Measurements from ENCODE around the gene KLK5.

The KLK5 gene

DNA sequence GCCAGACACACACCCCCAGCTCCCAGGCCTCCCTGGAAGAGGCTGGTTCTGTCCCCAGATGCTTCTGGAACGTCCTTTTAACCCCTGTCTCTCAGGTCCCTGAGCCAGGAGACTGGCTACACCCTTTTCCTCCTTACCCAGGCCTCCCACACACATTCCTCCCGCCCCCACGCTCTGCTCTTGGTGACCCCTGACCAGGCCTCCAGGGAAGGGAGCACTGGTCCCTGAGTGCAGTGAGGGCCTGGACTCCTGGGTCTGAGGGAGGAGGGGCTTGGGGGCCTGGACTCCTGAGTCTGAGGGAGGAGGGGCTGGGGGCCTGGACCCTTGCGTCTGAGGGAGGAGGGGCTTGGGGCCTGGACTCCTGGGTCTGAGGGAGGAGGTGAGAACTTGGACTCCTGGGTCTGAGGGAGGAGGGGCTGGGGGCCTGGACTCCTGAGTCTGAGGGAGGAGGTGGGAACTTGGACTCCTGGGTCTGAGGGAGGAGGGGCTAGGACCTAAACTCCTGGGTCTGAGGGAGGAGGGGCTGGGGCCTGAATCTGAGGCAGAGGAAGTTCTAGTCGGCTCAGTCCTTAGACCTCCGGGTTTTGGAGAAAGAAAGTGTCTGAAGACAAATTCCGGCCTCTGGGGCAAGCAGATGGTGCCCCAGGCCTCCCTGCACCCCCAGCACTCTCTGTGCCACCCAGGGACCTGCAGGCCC lies 16.0 kb upstream of the KLK5 start:
- DNase-seq (ENCODE audit: low spot score): no peak

DNA sequence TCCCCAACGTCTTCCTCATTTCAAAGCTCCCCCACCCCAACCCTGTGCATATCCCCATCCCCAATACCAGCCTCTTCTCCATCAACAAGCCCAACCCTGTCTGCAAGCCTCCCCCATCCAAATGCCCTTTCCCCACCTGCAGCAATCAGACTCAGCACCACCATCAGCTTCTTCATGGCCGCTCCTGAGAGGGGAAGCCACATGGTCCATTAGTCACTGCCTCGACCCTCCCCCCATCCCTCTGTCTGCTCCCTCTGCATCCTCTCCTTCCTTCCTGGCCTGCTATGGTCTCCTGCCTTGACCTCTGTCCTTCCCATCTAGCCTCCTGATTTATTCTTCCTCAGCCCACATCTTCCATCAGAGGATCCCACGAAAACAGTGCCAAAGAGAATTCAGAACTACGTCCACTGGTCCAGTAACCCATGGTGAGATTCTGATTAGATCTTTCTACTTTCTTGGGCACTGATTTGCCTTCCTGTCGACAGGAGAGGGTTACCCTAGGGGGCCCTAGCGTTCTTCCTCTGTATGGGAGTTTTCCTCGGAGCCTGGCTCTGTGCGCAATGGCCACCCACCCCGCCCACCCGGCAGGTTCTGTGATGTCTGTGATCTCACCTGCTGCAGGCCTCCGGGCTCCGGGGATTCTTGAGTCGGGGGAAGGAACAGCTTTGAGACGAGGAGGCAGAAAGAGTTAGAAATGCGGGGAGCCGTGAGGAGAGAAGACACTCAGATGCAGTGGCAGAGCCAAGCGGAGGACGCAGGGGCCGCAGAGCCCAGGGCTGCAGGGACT lies 15.3 kb upstream of the KLK5 start:
- DNase-seq (ENCODE audit: low spot score): no peak

DNA sequence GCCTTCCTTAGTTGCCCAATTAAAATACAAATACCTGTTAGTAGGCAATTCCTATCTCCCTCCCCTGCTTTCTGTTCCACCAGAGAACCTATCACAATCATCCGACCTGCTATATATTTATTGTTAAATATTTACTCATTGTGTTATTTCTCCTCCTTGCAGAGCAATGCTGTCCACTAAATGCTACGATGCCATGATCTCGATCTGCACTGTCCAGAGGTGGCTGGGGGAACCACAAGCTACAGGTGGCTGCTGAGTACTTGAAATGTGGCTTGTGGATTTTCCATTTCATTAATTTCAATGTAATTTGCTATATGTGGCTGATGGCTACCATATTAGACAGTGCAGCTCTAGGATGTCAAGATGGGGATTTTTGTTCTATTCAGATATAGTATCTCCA lies 11.4 kb upstream of the KLK5 start:
- no peak for DNase-seq (ENCODE audit: low spot score)

DNA sequence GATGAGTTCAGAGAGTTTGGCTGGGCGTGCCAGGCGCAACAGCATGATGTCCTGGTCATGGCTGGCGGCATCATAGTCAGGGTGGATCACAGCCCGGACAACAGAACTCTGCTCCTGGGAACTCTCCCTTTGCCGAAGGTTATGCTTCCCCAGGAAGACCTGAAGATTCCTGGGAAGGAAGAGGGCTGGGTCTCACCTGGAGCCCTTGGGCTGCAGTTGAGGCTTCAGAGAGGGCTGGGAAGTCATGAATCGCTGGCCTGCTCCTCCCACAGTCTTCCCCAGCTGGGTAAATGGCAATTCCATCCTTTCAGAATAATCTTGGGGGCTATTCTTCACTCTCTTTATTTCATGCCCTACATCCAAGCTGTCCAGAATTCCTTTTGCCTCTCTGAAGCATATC lies 10.5 kb upstream of the KLK5 start:
- DNase-seq (ENCODE audit: low spot score): no peak

DNA sequence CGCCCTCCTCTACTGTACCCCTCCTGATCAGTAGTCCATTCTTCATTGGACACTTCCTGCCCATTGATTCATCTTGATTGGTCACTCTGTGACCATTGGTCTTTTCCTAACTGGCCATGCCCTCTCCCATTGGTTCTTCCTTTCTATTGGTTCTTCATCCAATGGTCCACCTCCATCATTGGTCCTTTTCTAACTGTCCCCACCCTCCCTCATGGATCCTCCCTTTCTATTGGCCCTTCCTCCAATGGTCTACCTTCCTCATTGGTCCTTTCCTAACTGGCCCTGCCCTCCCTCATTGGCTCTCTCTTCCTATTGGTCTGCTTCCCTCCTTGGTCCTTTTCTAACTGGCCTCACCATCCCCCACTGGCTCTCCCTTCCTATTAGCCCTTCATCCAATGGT lies 9.4 kb upstream of the KLK5 start:
- DNase-seq (ENCODE audit: low spot score): no peak

DNA sequence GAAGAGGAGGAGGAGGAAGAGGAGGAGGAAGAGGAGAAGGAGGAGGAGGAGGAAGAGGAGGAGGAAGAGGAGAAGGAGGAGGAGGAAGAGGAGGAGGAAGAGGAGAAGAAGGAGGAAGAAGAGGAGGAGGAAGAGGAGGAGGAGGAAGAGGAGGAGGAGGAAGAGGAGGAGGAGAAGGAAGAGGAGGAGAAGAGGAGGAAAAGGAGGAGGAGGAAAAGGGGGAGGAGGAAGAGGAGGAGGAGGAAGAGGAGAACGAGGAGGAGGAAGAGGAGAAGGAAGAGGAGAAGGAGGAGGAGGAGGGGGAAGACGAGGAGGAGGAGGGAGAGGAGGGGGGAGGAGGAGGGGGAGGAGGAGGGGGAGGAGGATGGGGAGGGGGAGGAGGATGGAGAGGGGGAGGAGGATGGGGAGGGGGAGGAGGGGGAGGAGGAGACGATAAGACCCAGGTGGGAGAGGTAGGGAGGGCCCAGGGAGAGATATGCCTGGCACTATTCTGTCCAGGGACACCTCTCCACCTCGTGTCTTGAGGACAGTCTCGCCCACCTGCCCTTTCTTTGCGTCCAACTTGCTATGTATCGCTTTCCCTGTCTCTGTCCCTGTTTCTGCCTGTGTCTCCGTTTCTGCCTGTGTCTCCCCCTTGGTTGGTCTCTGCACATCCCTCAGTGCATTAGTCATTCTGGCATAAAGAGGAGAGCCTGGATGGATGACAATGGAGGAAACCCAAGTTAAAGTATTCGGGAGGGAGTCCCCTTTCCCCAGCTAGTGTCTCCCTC lies 7.1 kb upstream of the KLK5 start:
- DNase-seq (ENCODE audit: low spot score): no peak

DNA sequence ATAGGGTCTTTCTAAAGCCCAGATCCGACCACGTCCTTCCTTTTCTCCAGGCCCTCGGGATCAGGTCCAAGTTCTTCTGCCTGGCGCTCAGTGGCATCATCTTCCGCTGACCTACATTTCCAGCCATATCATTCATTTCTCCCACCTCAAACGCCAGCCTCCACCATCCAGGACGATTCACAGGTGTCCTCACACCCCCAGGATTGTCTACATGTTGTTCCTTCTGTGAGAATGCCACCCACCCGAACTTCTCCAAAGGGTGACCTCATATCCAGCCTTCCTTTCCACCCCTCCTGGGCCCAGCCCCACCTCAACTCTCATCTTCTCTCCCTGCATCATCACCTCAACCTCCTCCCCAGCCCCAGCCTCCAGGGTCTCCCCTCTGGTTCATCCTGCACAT lies 4.7 kb upstream of the KLK5 start:
- DNase-seq (ENCODE audit: low spot score): no peak

DNA sequence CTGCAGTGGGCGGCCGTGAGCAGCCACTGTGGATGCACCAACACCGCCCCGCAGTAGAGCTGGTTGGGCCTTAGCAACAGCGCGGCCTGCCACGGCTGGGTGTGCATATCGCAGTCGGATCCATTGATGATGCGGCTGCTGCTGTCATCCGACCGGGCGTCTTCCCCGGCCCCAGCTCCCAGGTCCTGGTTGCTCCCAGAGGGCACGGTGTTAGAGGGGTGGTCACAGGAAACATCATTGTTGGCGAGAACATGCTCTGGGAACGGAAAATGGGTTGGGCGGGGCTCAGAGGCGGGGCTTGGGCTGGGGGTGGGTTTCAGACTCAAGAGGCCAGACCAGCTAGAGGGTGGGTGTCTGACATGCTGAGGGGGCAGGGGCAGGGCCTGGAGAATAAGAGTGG lies 3.0 kb downstream of the KLK5 start:
- DNase-seq (ENCODE audit: low spot score): no peak

DNA sequence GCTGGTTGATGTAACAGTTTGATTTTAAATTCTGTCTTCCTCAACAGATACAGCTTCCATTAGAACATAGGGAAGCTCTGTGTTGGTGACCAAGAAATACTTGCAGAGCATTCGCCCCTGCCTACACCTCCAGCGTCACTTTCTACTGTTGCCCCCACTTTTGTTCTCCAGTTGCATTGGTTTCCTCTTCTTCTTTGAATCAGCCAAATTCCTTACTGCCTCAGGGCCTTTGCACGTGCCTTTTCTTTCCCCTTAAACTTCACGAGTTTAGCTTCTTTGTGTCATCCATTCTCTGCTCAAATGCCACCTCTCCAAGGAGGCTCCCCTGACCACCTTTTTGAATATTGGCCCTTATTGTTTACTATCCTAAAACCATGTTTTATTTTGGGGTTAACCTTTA lies 5.7 kb downstream of the KLK5 start:
- DNase-seq (ENCODE audit: low spot score): no peak

DNA sequence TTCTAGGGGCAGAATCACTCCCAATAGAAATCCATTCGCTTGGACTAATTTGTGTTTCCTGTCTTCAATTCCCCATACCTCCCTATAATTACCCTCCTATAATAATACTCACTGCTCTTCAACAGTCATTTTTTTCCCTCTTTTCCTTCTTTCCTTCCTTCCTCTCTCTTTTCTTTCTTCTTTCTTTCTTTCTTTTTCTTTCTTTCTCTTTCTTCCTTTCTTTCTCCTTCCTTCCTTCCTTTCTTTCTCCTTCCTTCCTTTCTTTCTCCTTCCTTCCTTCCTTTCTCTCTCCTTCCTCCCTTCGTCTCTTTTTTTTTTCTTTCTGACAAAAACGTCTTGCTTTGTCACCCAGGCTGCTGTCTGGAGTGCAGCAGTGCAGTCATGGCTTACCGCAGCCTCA lies 8.0 kb downstream of the KLK5 start:
- DNase-seq (ENCODE audit: low spot score): no peak

DNA sequence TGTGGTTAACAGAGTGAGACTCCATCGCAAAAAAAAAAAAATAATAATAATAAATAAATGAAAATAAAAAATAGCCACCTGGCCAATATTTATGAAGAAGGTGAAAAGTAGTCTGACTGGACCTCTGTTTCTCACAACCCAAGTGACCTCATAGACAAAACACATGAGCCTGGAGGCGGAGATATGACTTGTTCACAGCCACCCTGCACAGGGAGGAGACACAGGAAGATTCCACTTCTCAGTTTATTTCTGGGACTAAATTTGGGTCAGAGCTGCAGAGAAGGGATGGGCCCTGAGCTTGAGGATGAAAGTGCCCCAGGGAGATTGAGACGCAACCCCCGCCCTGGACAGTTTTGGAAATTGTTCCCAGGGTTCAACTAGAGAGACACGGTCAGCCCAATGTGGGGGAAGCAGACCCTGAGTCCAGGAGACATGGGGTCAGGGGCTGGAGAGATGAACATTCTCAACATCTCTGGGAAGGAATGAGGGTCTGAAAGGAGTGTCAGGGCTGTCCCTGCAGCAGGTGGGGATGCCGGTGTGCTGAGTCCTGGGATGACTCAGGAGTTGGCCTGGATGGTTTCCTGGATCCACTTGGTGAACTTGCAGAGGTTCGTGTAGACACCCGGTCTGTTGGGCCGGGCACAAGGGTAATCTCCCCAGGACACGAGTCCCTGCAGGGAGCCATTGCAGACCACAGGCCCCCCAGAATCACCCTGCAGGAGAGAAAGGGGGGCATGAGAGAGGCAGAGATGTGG lies 9.6 kb downstream of the KLK5 start:
- no peak for DNase-seq (ENCODE audit: low spot score)

DNA sequence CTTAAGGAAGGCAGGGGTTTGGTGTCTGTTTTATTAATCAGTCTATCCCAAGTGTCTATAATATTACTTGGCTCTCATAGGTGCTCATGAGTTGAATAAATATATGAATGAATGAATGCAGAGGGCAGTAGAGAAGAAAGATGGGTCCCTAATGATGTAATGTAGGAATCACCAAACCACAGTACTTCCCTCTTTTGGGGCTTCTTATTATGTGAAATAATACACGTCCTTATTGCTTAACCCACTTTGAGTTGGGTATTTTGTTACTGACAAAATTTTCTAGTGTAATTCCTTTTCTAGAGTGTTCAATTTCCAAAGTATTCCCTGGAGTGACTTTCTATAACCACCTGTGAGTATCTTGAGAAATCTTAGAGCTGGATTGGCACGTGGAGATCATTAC lies 13.2 kb downstream of the KLK5 start:
- no peak for DNase-seq (ENCODE audit: low spot score)

DNA sequence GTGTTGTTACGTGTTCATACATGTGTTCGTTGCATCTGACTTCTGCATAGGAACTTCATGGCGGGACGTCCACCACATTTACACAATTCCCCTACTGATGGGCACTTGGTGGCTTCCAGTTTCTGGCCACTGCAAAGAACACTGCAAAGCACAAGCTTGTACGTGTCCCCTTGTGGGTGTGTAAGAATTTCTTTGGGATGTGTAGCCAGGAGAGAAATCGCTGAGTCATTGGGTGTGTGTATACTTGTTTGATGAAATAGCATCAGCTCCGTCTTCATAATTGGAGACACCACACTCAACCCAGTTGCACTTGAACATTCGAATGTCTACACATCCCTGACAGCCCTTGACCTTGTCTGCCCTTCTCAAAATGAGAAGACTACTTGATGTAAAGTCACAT lies 19.2 kb downstream of the KLK5 start:
- DNase-seq (ENCODE audit: low spot score): peak; percentile 37

DNA sequence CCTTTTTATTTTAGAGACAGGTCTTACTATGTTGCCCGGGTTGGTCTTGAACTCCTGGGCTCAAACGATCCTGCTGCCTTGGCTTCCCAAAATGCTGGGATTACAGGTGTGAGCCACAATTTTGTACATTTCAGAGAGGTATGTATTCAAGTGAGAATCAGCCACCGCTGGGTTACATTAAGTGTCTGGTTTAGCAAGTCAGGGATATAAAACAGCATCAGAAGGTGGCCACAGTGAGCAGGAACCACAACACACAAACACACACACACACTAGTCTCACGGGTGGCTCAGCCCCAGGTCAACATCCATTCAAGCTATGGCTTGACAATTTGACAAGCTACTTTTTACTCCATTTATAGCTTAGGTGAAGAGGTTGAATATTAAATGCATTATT lies 20.2 kb downstream of the KLK5 start:
- no peak for DNase-seq (ENCODE audit: low spot score)

DNA sequence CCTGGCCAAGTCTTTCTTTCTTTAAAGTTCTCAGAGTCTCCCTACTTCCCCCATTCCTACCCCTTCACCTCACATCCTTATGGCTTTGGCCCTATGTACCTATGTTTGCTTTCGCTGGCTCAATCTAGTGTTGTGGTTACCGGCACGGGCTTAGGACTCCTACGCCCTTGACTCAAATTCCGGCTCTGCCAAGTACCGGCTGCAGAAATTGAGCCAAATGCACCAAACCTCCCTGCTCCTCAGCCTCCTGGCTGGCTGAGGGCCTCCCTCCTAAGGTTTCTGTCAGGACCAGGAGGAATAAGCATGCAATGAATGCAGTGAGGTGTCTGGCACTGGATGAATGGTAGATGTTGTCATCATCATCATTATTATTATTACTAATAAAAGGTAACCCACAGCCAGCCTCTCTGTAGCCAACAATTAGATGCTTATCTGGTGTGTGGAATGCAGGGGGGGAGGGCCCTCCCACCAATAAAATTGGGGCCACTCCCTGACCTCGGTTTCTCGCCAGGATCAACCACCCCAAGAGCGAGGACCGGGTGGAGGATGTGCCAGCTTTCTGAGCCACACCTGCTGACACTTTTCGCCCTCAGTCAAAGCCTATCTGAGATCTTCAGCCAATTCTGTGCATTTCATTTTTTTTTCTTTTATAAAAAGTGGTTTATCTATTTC lies 20.7 kb downstream of the KLK5 start:
- no peak for DNase-seq (ENCODE audit: low spot score)

DNA sequence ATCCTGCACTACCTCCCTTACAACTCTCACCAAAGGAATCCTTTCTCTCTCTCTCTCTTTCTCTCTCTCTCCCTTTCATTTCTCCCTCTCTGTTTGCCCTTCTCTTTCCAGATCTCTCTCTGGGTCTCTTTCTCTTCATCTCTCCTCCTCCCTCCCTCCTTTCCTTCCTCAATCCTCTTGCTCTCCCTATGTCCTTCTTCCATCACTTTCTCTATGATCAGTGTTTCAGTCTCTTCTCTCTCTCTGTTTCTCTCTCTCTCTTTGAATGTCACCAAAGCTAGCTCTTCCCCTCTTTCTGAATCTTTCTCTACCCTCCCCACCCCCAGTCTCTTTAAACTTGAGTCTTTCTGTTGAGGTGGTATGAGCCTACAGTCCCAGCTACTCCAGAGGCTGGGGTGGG lies 21.8 kb downstream of the KLK5 start:
- DNase-seq (ENCODE audit: low spot score): no peak

DNA sequence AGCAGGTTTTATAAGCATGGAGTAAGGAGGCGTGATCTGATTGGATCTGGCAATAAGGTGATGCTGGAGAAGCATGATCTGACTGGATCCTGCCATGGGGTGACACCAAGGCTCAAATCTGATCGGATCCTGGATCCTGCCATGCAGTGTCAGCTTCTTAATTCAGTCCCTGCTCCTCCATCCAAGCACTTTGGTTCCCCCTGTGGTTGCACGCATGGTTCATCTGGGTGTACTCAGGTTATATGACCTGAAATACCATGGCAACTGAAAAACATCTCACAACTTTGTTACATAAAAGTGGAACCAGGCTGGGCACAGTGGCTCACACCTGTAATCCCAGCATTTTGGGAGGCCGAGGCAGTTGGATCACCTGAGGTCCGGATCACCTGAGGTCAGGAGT lies 24.0 kb downstream of the KLK5 start:
- no peak for DNase-seq (ENCODE audit: low spot score)

DNA sequence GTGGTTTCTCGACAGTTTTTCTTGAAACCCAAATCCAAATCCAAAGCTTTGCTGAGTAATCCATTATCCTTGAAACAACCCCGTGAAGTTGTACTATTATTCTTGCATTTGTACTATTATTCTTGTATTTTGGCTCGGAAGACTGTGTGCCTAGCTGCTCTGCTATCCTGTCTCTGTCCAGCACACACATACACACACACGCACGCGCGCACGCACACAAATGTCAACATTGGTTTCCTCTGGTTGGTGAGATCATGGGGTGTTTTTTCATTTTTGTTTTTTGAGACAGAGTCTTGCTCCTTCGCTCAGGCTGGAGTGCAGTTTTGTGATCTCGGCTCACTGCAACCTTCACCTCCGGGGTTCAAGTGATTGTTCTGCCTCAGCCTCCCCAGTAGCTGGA lies 26.7 kb downstream of the KLK5 start:
- no peak for DNase-seq (ENCODE audit: low spot score)

DNA sequence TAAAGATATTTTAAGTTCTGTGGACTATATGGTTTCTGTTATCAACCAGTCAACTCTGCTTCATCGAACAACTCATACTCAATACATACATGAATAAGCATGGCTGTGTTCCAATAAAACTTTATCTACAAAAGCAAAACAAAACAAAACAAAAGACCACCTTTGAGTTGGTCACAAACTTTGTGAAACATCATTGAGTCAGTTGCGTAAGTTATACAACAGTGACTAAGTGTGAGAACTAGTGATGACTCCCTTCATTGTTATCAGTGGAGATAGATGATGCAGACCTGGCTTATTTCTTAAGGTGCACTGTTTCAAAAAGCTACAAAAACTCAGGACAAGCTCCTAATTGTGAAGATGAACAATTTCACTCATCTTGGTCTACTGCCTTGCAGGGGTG lies 27.1 kb downstream of the KLK5 start:
- no peak for DNase-seq (ENCODE audit: low spot score)

DNA sequence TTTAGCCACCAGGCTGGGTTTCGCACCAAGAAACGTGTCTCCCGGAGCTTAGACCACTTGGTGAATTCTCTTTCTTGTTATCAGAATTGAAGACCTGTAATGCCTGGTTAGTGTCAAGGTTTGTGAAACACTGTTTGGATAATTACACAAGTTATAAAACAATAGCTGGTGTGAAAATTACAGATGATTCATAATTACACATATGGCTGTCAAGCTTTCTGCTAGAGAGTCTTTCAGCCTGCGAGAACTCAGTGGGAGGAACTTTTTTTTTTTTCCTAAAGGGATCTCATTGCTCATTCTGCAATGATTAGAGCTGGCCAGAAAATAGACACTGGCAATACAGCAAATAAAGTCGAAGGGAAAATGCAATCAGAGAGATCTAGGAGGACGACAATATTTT lies 28.3 kb downstream of the KLK5 start:
- no peak for DNase-seq (ENCODE audit: low spot score)

DNA sequence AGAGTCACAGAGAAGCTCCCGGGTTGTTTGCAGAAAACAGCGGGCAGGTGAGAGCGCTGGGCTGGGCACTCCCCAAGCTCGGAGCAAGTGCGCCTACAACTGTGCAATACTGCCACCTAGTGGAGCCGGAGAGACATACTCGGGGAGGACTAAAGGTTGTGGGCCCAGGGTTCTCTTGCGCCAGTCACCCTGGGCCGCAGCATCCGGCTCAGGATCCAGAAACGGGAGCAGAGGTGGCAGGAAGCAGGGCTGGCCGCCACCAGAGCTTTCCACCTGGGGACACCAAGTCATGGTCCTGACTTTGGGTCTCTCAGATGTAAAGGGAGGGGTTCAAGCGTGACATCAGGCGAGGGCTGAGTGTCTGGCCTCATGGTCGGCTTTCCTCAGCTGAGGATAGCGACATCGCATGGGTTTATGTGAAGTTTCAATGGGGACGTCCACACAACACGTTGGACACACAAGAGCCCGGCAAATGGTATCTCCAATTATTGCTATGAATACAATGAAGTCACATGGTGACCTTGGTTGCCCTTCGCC lies 30.5 kb downstream of the KLK5 start:
- DNase-seq (ENCODE audit: low spot score): peak; percentile 80
